NCI-H146 treated with DMSO at 0.1 percent for 48 hours (cell line): ENCODE measurements around the gene FXYD3.
"Not testable (repeated sequence)": the region's sequence is repeated elsewhere in the genome, so short reads cannot be mapped to it uniquely, and the experiment has no call there.

Source experiments
- DNase-seq: peaks from one replicate; lab custom pipeline; 2025; ENCODE audit not compliant: unreplicated experiment; lab: John Stamatoyannopoulos, UW

The FXYD3 gene

DNA sequence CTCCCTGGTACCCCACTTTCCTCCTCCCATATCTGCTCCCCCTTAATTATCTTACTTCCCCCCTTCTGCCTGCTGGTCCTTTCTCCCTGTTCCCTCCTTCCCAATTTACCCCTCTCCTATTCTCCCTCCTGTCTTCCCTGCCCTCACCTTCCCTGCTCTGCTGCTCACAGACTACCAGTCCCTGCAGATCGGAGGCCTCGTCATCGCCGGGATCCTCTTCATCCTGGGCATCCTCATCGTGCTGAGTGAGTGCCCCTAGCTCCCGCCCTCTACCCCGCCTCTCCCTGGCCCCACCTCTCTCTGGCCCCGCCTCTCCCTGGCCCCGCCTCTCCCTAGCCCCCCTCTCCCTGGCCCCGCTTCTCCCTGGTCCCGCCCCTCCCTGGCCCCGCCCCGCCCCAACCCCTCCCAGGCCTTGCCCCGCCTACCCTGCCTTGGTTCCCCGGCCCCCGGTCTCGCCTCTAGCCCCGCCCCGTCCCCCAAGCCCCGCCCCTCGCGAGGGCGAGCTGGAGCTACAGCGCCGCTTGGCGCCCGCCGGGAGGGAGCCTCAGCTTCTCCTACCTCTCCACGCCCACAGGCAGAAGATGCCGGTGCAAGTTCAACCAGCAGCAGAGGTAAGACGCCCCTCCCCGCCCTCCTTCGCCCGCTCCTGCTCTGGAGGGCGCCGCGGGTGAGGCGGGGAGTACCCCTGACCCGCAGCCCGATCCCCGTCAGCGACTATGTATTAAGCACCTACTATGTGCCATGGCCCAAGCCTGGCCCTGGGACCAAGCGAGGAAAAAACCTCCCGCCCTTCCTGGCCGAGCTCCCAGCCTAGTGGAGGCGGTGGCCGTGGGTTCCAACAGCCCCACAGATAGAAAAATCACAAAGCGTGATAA lies 25.6 kb downstream of the FXYD3 start:
- DNase-seq, result no peak

DNA sequence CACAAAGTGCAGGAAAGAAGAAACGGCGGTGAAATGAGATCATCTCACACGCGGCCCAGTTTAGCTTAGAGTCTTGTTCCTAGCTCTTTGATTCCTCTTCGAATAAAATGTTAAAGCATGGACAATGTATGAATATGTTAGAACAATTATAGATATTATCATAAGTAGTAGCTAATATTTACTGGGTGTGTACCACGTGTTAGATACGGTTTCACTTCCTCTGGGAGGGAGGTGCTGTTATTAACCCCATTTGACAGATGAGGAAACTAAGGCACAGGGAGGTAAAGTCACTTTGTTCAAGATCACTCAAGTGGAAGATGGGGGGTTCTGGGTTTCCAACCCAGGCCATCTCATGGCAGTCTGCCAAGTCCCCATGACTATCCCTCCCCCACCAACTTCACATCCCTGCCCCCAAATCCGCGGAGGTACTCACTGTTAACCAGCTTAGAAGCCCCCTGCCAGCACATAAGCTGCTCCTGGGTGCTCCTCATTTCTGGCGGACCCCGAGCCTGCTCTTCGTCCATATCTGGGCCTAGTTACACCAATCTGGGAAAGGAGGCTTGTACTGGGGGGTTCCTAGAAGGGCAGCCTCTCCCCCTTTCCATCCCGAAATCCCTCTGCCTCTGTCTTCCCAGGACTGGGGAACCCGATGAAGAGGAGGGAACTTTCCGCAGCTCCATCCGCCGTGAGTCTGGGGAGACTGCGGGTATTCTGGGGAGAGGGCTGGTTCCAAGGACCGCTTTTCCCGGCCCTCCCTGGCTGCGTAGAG lies 26.4 kb downstream of the FXYD3 start:
- no peak for DNase-seq

DNA sequence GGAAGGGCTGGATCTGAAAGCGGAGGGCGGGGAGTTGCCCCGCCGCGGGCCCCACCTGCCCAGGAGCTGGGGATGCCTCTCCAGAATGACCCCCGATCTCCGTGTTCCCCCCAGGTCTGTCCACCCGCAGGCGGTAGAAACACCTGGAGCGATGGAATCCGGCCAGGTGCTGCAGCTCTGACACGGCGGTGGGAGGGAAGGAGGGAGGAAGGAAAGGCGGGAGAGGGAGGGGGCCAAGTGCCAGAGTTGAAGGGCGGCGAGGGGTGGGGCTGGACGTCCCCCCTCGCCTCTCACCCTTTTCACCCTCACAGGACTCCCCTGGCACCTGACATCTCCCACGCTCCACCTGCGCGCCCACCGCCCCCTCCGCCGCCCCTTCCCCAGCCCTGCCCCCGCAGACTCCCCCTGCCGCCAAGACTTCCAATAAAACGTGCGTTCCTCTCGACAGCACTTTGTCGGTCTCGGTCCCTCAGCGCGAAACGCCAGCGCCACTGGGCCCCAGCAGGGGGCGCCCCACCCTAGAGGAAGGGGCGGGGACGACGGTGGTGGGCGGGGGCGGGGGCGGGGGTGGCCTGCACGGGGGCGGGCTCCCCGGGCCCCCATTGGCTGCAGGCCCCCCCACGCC lies 27.1 kb downstream of the FXYD3 start:
- DNase-seq, result no peak

DNA sequence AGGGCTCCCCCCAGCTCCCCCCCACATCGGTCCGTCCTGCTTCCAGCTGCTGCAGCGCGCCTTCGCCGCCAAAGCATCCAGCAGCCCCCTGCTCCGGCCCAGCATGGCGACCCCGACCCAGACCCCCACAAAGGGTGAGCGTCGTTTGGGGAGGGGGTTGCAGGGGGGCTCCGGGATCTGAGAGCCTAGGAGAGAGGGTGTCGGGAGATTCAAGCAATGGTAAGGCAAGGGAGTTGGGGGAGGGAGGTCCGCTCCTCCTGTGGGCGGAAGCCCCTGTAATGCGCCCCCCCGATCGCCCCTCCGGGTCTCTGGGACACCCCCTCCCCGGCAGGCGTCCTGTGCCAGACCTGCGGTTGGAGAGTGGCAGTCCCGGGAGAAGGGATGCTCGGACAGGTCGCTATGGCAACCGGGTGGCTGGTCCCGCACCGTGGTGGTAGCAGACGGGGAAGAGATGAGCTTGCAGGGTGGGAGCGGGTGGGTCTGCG lies 27.6 kb downstream of the FXYD3 start, which contains the start of gene FXYD7:
Gene FXYD7, plus strand, starts transcription at position 25 of the 485 bp plus-strand sequence. Its CDS starts 79 bp downstream, at position 104.
- DNase-seq, result no peak

DNA sequence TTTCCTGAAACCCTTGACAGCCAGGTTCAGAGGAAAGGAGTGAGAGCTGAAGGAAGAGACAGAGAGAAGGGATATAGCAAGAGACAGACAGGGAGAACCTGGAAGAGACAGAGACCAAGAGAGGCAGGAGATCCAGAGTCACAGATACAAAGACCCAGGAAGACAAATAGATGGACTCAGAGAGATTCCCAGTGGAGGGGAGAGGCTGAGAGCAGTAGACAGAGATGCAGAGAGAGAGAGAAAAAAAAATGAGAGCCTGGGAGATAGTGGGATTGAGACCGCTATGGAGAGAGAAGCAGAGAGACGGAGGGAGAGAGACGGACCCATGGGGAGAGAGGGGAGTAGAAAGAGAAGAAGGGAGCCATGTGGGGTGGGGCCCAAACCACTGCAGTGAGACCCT lies 28.2 kb downstream of the FXYD3 start:
- DNase-seq, result no peak

DNA sequence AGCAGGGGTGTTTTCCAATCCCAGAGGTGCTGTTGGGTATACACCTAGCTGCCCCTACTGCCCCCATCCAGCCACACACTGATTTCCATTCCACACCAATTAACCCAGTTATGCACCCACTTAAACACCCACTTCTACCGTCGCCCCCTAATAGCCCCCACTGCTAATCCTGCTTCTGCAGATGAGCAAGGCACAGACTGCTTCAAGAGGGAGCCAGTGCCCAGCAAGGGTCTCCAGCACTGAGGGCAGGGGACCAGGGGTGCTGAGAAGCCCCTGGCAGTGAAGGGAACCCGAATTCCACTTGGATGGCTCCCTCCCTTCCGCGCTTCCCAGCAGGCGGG lies 28.6 kb downstream of the FXYD3 start:
- no peak for DNase-seq

DNA sequence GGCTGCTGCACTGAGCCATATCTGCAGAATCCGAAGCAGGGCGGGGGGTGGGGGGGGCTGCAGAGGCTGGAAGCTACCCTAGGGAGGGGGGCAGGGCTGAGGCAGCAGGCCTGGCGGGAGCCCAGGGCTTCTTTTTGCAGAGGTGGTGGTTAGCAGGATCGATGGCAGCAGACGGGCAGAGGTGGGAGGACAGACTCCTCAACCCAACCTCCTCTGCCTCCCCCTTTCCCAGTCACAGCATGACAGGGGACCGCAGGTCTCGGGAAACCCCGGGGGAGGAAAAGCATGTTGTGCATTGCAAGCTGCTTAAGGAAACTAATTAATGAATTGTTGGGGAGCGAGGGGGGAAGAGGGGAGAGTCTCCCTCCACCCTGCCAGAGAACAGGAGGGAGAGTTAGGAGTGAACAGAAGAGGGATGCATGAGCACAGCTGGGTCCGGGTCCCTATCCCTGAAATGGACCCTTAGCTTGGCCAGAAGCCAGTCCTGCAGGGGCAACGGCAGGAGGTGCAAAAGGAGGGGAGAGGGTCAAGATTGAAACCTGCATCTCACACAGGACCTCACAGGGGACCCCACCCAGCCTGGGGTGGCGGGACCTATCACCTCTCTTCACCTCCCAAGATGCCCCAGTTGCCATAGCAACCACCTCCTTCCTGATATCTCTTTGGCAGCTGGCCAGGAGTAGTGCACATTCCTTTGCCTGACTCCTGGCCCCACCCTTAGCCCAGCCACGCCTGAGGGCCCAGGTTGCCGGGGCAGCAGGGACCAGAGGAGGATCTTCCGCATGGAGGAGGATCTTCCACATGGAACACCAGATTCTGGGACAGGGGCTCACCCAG lies 29.2 kb downstream of the FXYD3 start:
- DNase-seq, result no peak

DNA sequence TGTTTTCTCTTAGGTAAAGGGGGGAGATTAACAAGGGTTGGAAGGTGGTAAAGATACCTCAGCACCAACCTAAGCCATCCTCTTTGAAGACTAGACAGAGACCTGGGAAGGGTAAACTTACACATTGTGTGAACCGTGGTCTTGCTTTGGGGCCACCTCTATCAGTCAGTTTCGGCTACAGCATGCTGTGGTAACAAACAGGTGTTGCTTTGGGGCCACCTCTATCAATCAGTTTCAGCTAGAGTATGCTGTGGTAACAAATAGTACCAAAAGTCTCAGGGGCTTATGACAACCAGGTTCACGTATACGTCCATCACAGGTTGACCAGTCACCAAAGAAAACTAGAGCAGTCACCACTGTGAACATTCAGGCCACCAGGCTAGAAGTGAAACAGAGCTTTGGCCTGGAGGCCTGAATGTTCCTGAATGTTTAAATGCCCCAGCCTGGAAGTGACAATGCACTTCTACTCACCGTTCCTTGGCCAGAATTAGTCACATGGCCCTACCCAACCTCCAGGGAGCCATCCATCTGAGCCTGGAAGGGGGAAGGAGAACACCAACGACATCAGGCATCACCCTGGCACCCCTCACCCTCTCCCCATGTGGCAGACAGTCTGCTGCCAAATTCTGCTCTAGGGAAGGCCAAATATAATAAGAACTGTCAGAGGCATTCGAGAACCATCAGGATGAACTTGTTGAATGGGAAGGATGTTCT lies 31.3 kb downstream of the FXYD3 start:
- DNase-seq, result no peak

DNA sequence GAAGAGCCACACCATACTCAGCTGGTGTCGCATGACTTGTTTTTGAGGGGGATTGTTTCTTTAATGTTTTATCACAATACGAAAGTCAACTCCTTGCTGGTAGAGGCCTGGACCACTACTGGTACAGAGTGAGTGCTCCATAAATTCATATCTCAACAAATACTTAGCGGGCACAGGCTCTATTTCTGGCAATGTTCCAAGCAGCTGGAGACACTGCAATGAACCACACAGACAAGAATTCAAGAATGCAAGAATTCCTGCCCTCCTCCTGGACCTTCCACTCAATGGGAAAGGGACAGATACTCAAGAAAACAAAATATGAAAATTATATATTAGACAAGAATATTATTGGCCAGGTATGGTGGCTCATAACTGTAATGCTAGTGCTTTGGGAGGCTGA lies 33.8 kb downstream of the FXYD3 start:
- DNase-seq, result no peak

DNA sequence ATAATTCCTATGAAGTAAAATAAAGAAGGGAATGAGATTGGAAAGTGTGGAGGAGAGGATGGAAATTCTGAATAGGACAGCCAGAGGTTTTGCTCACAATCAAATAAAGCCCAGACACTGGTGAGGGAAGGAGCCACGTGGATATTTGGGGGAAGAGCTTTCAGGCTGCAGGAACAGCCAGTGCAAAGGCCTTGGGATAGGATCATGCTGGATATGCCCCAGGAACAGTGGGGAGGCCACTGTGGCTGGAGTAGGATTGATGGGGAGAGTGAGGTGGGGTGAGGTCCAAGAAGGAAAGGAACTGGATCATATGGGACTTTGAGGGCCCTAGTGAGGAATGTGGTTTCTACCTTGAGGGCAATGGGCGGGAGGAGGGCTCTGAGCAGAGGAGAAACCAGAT lies 34.8 kb downstream of the FXYD3 start:
- no peak for DNase-seq

DNA sequence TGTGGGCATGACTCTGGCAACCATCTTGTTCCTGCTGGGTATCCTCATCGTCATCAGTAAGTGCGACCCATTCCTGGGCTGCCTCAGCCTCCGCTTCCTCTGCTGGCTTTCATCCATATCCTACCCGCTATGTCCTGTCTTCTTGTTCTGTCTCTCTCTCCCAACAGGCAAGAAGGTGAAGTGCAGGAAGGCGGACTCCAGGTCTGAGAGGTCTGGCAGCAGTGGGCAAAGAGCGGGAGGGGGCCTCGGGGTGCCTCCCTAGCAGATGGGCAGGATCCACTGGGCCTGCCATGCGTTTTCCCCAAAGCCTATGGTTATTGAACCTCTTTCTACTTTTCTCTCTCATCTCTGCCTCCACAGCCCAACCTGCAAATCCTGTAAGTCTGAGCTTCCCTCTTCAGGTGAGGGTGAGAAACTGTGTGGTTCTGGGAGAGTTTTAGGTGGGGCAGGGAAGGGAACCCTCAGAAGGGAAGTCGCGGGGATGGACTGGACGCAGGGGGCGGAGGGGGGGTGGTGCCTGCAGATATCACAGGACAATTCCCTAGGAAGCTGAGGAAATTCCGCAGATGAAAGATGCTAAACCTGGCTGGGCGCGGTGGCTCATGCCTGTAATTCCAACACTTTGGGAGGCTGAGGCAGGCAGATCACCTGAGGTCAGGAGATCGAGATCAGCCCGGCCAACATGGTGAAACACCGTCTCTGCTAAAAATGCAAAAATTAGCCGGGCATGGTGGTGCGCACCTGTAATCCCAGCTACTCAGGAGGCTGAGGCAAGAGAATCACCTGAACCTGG lies 35.8 kb downstream of the FXYD3 start:
- no peak for DNase-seq

DNA sequence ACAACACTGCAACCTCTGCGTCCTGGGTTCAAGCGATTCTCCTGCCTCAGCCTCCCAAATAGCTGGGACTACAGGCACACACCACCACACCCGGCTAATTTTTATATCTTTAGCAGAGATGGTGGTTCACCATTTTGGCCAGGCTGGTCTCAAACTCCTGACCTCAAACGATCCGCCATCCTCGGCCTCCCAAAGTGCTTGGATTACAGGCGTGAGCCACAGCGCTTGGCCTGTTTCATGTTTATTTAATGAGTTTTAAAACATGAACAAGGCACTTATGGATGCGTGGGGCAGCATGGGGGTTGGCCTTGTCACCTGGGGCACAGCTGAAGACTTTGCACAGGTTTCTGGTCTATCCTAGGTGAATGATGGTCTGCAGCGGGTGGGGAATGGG lies 37.5 kb downstream of the FXYD3 start:
- DNase-seq, result not testable (repeated sequence)

DNA sequence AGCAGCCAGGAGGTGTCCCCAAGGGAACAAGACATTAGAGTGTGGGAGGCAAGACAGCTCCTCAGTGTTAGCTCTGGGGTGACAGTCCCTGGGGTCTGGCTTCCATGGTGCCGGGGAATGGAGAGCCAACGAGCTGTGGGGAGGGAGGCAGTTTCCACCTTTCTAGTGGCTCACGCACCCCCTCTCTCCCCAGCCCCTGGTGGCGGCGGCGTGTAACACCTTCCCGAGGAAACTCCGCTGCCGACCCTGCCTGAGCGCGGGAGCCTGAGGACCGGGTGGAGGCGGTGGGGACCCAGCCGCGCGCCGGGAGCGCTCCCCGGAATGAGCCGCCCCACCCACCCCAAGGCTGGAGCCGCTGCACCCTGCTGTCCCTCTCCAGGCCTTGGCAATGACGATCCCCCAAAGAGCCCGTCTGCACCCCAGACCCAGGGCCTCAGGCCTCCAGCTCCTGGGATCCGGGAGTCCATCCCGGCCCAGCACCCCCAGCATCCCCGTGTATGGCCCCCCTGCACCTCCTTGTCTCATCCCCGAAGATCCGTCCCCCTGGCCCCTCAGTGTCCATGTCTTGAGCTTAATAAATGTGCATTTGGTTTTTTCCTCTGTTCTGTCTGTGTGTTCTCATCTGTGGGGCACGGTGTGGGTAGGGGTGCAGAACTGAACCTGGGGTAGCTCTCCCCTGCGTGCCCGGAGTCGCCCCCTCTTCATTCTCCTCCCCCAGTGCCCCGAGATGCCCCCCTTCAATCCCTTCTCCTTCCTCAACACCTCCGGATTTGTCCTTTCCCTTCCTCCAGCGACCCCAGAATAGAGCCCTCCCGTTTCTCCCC lies 38.3 kb downstream of the FXYD3 start:
- no peak for DNase-seq

DNA sequence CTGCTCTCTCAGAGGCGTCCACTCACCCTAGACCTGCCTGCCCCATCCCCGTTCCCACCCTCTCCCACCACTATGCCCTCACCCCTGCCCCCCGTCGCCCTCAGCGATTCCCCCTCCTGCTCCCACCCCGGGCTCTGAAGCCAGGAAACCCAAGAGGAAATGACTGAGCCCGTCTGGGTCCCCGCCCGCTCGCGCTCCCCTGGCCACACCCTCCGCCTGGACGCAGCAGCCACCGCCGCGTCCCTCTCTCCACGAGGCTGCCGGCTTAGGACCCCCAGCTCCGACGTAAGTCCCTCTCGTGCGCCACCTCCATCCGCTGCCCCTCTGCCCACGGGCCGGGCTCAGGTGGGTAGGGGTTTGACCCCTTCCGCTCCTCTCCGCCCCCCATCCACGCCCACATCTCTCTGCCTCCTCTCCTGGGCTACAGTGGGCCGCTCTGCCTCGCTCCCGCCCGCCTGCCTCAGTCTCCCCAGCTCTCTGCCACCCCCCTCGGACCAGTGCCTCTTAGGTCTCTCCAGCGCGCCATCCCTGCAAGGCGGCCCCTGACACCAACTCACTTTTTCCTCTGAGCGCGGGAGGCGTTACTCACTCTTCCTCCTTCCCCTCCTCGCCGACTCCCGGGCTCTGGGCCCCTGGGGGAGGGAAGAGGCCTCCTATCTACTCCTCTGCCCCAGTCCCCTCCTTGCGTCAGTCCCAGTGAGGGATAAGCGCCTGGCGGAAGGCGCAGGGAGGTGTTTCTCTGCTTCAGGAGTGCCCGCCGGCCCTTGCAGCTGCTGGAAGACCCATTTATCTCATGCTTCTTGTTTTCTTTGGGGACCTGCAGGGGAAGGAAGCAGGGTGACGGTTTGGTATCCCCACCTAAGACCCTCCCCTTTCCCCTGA lies 39.1 kb downstream of the FXYD3 start, which contains the start of gene FXYD5:
Gene FXYD5, plus strand, starts transcription at position 211 of the 882 bp plus-strand sequence. CDS start 816 bp downstream, outside the sequence.
- no peak for DNase-seq

DNA sequence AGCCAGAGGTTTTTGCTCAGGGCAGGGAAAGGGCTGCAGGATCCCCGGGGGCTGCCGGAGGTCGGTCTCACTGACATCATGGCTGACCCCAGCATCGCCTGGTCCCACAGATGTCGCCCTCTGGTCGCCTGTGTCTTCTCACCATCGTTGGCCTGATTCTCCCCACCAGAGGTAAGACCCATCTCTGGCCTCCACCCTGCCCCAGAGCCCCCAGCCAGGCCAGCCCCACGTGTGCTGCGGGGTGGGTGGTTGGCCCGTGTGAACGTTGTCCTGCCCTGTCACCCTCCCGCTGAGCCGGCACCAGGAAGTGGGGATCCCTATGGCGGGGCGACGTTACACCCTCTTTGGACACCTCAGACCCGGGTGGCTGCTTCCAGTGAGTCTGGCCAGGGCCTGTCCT lies 39.8 kb downstream of the FXYD3 start:
- no peak for DNase-seq

DNA sequence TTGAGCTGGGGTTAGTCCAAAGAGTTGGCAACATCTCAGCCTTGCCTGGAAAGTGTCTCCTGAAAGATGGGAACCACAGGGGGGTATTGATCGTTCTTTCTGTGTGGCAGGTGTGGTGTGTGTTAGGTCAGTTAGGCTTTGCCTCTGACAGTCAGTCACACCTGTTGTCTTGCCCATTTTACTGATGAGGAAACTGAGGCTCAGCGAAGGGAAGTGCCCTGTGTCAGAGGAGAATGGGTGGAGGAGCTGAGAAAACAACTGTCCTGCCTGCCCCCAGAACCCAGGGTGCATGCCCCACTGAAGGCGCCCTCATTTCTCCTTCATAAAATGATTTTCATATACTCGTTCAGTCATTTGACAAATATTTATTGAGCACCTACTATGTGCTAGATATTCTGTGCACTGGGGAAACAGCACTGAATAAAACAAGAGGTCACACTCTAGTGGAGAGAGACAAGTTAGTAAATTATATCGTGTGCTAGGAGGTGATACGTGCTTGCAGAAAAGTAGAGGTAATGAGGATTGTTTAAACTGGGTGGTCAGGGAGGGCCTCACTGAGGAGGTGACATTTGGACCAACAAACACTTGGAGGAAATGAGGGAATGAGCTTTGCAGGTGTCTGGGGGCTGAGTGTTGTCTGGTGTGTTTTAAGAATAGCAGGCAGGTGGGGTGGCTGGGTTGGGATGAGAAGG lies 40.5 kb downstream of the FXYD3 start:
- DNase-seq, result peak; percentile 22

DNA sequence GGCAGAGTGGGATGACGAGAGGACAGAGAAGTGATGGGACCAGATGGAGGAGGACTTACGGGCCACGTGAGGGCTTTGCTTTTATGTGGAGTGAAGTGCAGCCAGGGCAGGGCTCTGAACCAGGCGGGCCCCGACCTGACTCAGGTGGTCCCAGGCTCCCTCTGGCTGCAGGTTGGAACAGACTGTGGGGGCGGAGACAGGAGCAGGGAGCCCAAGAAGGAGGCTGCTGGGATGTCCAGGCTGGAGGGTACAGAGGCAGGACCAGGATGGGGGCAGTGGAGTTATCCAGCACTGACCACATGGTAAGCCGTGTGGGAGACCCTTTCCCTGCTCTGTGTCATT lies 41.0 kb downstream of the FXYD3 start:
- DNase-seq, result no peak
